Measurements from ENCODE around the gene POP4. TPM values are rescaled to one million over a fixed set of nuclear protein-coding genes. Genes with fewer than 3 reads are reported as not detected.

Gene POP4
- total and polyA plus RNA-seq, 2 of the 4 experiments (the other 2 are of a cell fraction), result 65.1 to 87.2 TPM

DNA sequence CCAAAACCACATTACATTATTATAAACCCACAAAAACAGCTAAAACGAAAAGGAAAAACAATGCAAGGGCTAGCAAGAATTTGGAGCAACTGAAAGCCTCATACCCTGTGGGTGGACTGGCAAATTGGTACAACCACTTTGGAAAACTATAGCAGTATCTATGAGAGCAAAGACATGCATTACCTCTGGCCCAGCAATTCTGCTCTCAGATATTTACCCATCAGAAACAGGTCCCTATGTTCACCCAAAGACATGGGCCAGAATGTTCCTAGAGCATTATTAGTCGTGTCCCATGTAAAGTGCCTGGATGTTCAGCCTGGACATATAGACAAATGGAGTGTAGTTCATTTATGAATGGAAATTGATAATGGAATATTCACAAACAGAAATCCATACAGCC lies 27.9 kb downstream of the POP4 start:
- CTCF ChIA-PET, result interaction anchor here (1.6 kb wide), 1 partner anchor 19 kb away, joined by 5 read pairs; no protein-coding TSS in a partner anchor
- no peak overlapping the region for H3K4me3 ChIP-seq (ENCODE audit: insufficient read depth, low read depth, low read length)
- H3K27ac ChIP-seq (ENCODE audit: insufficient read depth, low read length), result no peak overlapping the region
- H3K79me1 ChIP-seq (ENCODE audit: low read depth in 1 of 2, low read length in 2 of 2), result no peaks in the 10 kb centered on the region
- H2AFZ ChIP-seq (replicated peaks; ENCODE audit: low read length, poor library complexity), result no peak overlapping the region
- H2BK20ac ChIP-seq (ENCODE audit: low read depth, low read length), result no peak overlapping the region
- TF ChIP-seq BHLHE40 (IDR thresholded peaks at IDR 0.05; ENCODE audit: low read depth, low read length), result no peak
- TF ChIP-seq SMC3 (IDR thresholded peaks at IDR 0.05; ENCODE audit: low read depth, low read length), result no peak
- no peak for TF ChIP-seq CHD1 (IDR thresholded peaks at IDR 0.05; ENCODE audit: low read depth, low read length)
- TF ChIP-seq, protein P1, sequence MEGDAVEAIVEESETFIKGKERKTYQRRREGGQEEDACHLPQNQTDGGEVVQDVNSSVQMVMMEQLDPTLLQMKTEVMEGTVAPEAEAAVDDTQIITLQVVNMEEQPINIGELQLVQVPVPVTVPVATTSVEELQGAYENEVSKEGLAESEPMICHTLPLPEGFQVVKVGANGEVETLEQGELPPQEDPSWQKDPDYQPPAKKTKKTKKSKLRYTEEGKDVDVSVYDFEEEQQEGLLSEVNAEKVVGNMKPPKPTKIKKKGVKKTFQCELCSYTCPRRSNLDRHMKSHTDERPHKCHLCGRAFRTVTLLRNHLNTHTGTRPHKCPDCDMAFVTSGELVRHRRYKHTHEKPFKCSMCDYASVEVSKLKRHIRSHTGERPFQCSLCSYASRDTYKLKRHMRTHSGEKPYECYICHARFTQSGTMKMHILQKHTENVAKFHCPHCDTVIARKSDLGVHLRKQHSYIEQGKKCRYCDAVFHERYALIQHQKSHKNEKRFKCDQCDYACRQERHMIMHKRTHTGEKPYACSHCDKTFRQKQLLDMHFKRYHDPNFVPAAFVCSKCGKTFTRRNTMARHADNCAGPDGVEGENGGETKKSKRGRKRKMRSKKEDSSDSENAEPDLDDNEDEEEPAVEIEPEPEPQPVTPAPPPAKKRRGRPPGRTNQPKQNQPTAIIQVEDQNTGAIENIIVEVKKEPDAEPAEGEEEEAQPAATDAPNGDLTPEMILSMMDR (conservative IDR thresholded peaks at IDR 0.05; ENCODE audit: low read depth, low read length), result no peak
- no peak overlapping the region for H2BK5ac ChIP-seq (ENCODE audit: low read depth, low read length, poor library complexity, severe bottlenecking)
- no peak overlapping the region for H2AK5ac ChIP-seq (ENCODE audit: low read depth, low read length)
- no peak overlapping the region for H3K9ac ChIP-seq (ENCODE audit: low read depth, low read length)
- dilution Hi-C loops (cut with HindIII; ENCODE audit: low sequenced_read_pairs, unreplicated experiment) (no loop called here), intact Hi-C loops (cut with micrococcal nuclease) (no loop called here), in situ Hi-C loops (cut with MboI; ENCODE audit: low sequenced_read_pairs) (no loop called here)
- no peak overlapping the region for H4K5ac ChIP-seq (ENCODE audit: low read depth, low read length)
- H3K4me1 ChIP-seq (ENCODE audit: control insufficient read depth, insufficient read depth, low read length), result no peaks in the 10 kb centered on the region
- no CpG with 5 or more reads among the region's 2 CpGs for WGBS, 2 experiments (ENCODE audit: extremely low coverage in 2 of 2, insufficient read length in 1 of 2)
- ATAC-seq (ENCODE audit: low read depth) (no peak), DNase-seq (no peak)
- POLR2A ChIA-PET (ENCODE audit: unreplicated experiment), result no interaction called here
- no peak overlapping the region for H3K18ac ChIP-seq (ENCODE audit: low read depth, low read length)
- no peak overlapping the region for H3K4ac ChIP-seq (ENCODE audit: low read depth, low read length)
- H3K9me3 ChIP-seq (ENCODE audit: control insufficient read depth, insufficient read depth, low read length), result no peaks in the 10 kb centered on the region
- no peaks in the 10 kb centered on the region for H3K36me3 ChIP-seq (ENCODE audit: control insufficient read depth, insufficient read depth, low read length)
- H3K27me3 ChIP-seq (ENCODE audit: control insufficient read depth, insufficient read depth, low read length), result no peaks in the 10 kb centered on the region; the same call in none of the 2 replicates
- no peak overlapping the region for H2BK15ac ChIP-seq (ENCODE audit: low read depth, low read length)
- no peak overlapping the region for H4K8ac ChIP-seq (ENCODE audit: low read depth in 2 of 2, low read length in 2 of 2)
- H3K14ac ChIP-seq (replicated peaks; ENCODE audit: low read depth, low read length), result no peak overlapping the region
- no TSS peak for BruUV-seq (replicated peaks)
- H2BK120ac ChIP-seq (ENCODE audit: low read depth, low read length), result no peak overlapping the region
- H3K4me2 ChIP-seq (ENCODE audit: low read depth, low read length), result no peak overlapping the region
- H4K20me1 ChIP-seq (ENCODE audit: insufficient read depth, low read length), result no peaks in the 10 kb centered on the region
- no peak overlapping the region for H2AK9ac ChIP-seq (replicated peaks; ENCODE audit: low read depth, low read length, poor library complexity)
- H3K23ac ChIP-seq (ENCODE audit: low read depth, low read length), result no peak overlapping the region
- no peak overlapping the region for H4K91ac ChIP-seq (ENCODE audit: insufficient read depth, low read depth, low read length)
- no peaks in the 10 kb centered on the region for H3K9me1 ChIP-seq (ENCODE audit: insufficient read depth, low read length)
- H3K56ac ChIP-seq (ENCODE audit: extremely low read depth, insufficient read depth, low read length), result no peak overlapping the region
